K562 (cell line): Measurements from ENCODE around the gene KCNK2.

ENCODE experiments used
- CTCF ChIP-seq, 3 experiments: IDR thresholded peaks in 2 of 3; conservative IDR thresholded peaks in 1 of 3; 2 replicates each; pipeline ENCODE4 v1.5.1; 2011 to 2012; ENCODE audit warnings: low read length in 3 of 3, mild to moderate bottlenecking in 3 of 3, control low read depth in 2 of 3, improper control_type of control experiment in 1 of 3, inconsistent platforms in 1 of 3, low read depth in 1 of 3, mixed read lengths in 1 of 3, moderate library complexity in 1 of 3; ENCODE audit not compliant: insufficient read depth in 2 of 3
- DPF2 ChIP-seq: fragments of 450-650 bp; IDR thresholded peaks from 2 replicates; pipeline ENCODE4 v1.6.1; 2016
- E2F1 ChIP-seq: sonication (generic); formaldehyde crosslinking; IDR thresholded peaks from 2 replicates; pipeline ENCODE4 v1.8.1; 2023; ENCODE audit warnings: mild to moderate bottlenecking, missing genetic modification reagents, moderate library complexity
- HMG20B ChIP-seq: fragments of 250-450 bp; sonication (Bioruptor Pico); IDR thresholded peaks from 2 replicates; pipeline ENCODE4 v1.5.0; 2021; ENCODE audit warnings: mild to moderate bottlenecking
- MAFK ChIP-seq: IDR thresholded peaks from 2 replicates; pipeline ENCODE4 v1.6.1; 2011; ENCODE audit warnings: low read length, improper control_type of control experiment
- MCM2 ChIP-seq: fragments of 450-650 bp; IDR thresholded peaks from 2 replicates; pipeline ENCODE4 v1.6.1; 2017; ENCODE audit warnings: low read depth, mild to moderate bottlenecking
- RFX5 ChIP-seq: IDR thresholded peaks from 2 replicates; pipeline ENCODE4 v1.6.1; 2011; ENCODE audit warnings: low read depth, mild to moderate bottlenecking, improper control_type of control experiment, low read length
- STAT6 ChIP-seq: sonication (generic); formaldehyde crosslinking; IDR thresholded peaks from 2 replicates; pipeline ENCODE4 v1.8.1; 2023; ENCODE audit warnings: mild to moderate bottlenecking, missing genetic modification reagents
- TEAD4 ChIP-seq, 2 experiments: sonication (generic) in 1 of 2; formaldehyde crosslinking in 1 of 2; IDR thresholded peaks; 2 replicates each; pipeline versions ENCODE4 v1.6.1 to v1.8.0; 2012 to 2022; ENCODE audit warnings: borderline replicate concordance in 1 of 2, inconsistent platforms in 1 of 2, low read length in 1 of 2, mild to moderate bottlenecking in 1 of 2, missing genetic modification reagents in 1 of 2
- ZKSCAN8 ChIP-seq: fragments of 200-800 bp; sonication (Bioruptor generic); IDR thresholded peaks from 2 replicates; pipeline ENCODE4 v1.6.1; 2016; ENCODE audit warnings: missing genetic modification characterization, missing compliant biosample characterization
- ZNF217 ChIP-seq: sonication (generic); formaldehyde crosslinking; IDR thresholded peaks from 2 replicates; pipeline ENCODE4 v1.8.0; 2022; ENCODE audit warnings: mild to moderate bottlenecking, missing genetic modification reagents
- ZNF384 ChIP-seq: IDR thresholded peaks from 2 replicates; pipeline ENCODE4 v1.6.1; 2012; ENCODE audit warnings: low read depth, low read length, improper control_type of control experiment
- ZNF592 ChIP-seq: fragments of 450-650 bp; IDR thresholded peaks from 2 replicates; pipeline ENCODE4 v1.6.1; 2017; ENCODE audit warnings: antibody characterized with exemption, mild to moderate bottlenecking

GRCh38 chr1:215040190-215040589 is 42.3 kb upstream of the KCNK2 start:
- TF ChIP-seq MAFK (no peak), HMG20B (CRISPR knock-in tag) (no peak), DPF2 (no peak), MCM2 (no peak), CTCF (IDR thresholded peaks at IDR 0.05 in 2 of 3, conservative IDR thresholded peaks at IDR 0.05 in 1 of 3; ENCODE audit: insufficient read depth in 2 of 3, low read depth in 1 of 3, low read length in 3 of 3) (no peak), E2F1 (CRISPR knock-in tag) (no peak), ZNF384 (no peak), ZKSCAN8 (CRISPR knock-in tag) (no peak), TEAD4 (IDR thresholded peaks at IDR 0.05; ENCODE audit: low read length) (no peak), TEAD4 (CRISPR knock-in tag; IDR thresholded peaks at IDR 0.05; ENCODE audit: borderline replicate concordance) (no peak), RFX5 (no peak), ZNF217 (CRISPR knock-in tag) (no peak), STAT6 (CRISPR knock-in tag) (no peak), ZNF592 (no peak)
